ENCODE data around the gene ACOX2. TPM values are rescaled to one million over a fixed set of nuclear protein-coding genes. Genes with fewer than 3 reads are reported as not detected.
A peak's percentile ranks its signal among the peaks of the same experiment; 100 is the strongest.

ACOX2 gene
- total RNA-seq, 1 experiment from 2014 or later, result 7.2 TPM

DNA sequence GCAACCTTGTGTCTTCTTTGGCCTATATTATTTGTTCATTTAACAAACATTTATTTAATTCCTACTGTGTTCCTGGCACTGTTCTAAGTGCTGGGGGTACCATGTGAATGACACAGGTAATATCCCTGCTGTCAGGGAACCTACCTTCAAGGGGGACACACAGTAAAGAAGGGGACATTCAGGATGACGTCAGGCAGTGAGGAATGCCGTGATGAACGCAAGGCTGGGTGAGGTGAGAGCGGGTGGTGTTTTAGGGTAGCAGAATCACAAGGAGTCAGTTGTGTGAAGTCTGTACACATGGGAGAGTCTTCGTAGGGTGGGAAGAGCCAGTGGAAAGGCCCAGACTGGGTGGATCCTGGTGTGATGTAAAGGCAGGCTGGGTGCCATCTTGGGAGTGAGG, 41.9 kb upstream of the ACOX2 start:
- TF ChIP-seq EZH2 (IDR thresholded peaks at IDR 0.05; ENCODE audit: borderline replicate concordance, low read depth, low read length, poor library complexity, severe bottlenecking) (no peak), CTCF (conservative IDR thresholded peaks at IDR 0.05; ENCODE audit: low read depth, low read length) (no peak)
- ChIA-PET CTCF (no interaction called here), POLR2A (ENCODE audit: low non-redundant PET) (no interaction called here)
- intact Hi-C loops (cut with micrococcal nuclease; ENCODE audit: unreplicated experiment), result no loop called here
- no TSS peak for BruUV-seq (replicated peaks)
- DNase-seq (ENCODE audit: low spot score), result no peak
- Histone ChIP-seq H3K4me3 (ENCODE audit: low read depth, low read length, poor library complexity, severe bottlenecking) (no peak overlapping the region), H3K27me3 (replicated peaks; ENCODE audit: insufficient read depth, low read depth, low read length, poor library complexity) (no peaks in the 10 kb centered on the region), H3K27ac (ENCODE audit: low read depth, low read length, poor library complexity, severe bottlenecking) (no peak overlapping the region), H3K36me3 (ENCODE audit: insufficient read depth, low read length, poor library complexity, severe bottlenecking) (no peaks in the 10 kb centered on the region), H3K9me3 (ENCODE audit: low read depth, low read length, poor library complexity, severe bottlenecking) (no peaks in the 10 kb centered on the region), H3K4me1 (ENCODE audit: insufficient read depth, low read length, poor library complexity, severe bottlenecking) (peaks cover 17% of the 10 kb centered on the region)

DNA sequence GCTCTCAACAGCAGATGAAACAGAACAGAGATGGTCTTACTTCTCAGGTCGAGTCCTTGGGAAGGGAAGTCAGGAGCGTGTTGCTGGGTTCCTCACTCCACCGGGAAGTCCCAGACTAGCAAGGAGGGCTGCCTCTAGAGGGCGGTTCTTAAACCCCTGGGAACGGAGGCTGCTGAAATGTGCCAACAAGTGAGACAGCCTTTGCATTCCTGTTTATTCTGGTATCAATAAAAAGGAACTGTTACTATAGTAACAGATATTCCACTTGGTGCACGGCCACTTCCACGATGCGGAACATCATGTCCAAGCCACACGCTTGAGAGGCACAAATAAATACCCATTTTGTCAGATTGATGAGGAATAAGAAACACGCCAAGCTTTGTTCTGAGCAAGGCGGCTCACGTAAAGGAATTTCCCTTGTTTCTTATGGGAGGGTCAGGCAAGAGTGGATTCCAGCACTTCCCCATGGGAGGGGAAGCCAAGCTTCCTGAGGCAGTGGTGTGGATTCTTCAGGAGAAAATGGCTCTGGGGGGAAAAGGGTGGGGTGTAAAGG, 40.4 kb upstream of the ACOX2 start, which contains the start of gene FAM107A:
Gene FAM107A, minus strand, starts transcription at position 123 of the 553 bp plus-strand sequence. CDS start 7,531 bp downstream, outside the sequence.
- TF ChIP-seq CTCF (conservative IDR thresholded peaks at IDR 0.05; ENCODE audit: low read depth, low read length), result peak; percentile 33
- TF ChIP-seq EZH2 (IDR thresholded peaks at IDR 0.05; ENCODE audit: borderline replicate concordance, low read depth, low read length, poor library complexity, severe bottlenecking), result no peak
- intact Hi-C loops (cut with micrococcal nuclease; ENCODE audit: unreplicated experiment), result no loop called here
- ChIA-PET CTCF (no interaction called here), POLR2A (ENCODE audit: low non-redundant PET) (no interaction called here)
- Histone ChIP-seq H3K27me3 (replicated peaks; ENCODE audit: insufficient read depth, low read depth, low read length, poor library complexity) (no peaks in the 10 kb centered on the region), H3K4me1 (ENCODE audit: insufficient read depth, low read length, poor library complexity, severe bottlenecking) (peaks cover 17% of the 10 kb centered on the region), H3K27ac (ENCODE audit: low read depth, low read length, poor library complexity, severe bottlenecking) (no peak within 1 kb of the TSS), H3K9me3 (ENCODE audit: low read depth, low read length, poor library complexity, severe bottlenecking) (no peaks in the 10 kb centered on the region), H3K36me3 (ENCODE audit: insufficient read depth, low read length, poor library complexity, severe bottlenecking) (no peaks in the 10 kb centered on the region), H3K4me3 (ENCODE audit: low read depth, low read length, poor library complexity, severe bottlenecking) (no peak within 1 kb of the TSS)
- DNase-seq (ENCODE audit: low spot score), result no peak
- no TSS peak for BruUV-seq (replicated peaks)

DNA sequence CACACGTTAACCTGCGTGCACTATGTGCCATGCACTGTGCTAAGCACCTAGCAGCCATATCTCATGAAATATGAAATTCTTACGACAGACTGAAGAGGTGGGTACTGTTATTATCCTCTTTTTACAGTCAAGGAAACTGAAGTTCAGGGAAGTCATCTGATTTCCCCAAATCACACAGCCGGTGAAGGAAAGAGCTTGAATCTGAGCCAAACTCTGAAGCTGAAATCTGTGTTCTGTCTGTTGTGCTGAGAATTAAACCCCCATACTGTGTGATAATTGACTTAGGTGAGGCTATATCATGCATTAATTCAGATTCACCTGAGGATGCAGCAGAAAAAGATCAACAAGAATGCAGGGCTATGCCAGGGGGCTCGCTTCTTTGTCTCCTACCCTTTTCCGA, 39.7 kb upstream of the ACOX2 start:
- H3K27ac ChIP-seq (ENCODE audit: low read depth, low read length, poor library complexity, severe bottlenecking), result no peak overlapping the region
- H3K4me1 ChIP-seq (ENCODE audit: insufficient read depth, low read length, poor library complexity, severe bottlenecking), result peaks cover 11% of the 10 kb centered on the region
- no peaks in the 10 kb centered on the region for H3K27me3 ChIP-seq (replicated peaks; ENCODE audit: insufficient read depth, low read depth, low read length, poor library complexity)
- no peak for TF ChIP-seq CTCF (conservative IDR thresholded peaks at IDR 0.05; ENCODE audit: low read depth, low read length)
- ChIA-PET POLR2A (ENCODE audit: low non-redundant PET) (no interaction called here), CTCF (no interaction called here)
- H3K36me3 ChIP-seq (ENCODE audit: insufficient read depth, low read length, poor library complexity, severe bottlenecking), result no peaks in the 10 kb centered on the region
- BruUV-seq (replicated peaks), result no TSS peak
- H3K9me3 ChIP-seq (ENCODE audit: low read depth, low read length, poor library complexity, severe bottlenecking), result no peaks in the 10 kb centered on the region
- DNase-seq (ENCODE audit: low spot score), result no peak
- H3K4me3 ChIP-seq (ENCODE audit: low read depth, low read length, poor library complexity, severe bottlenecking), result no peak overlapping the region
- intact Hi-C loops (cut with micrococcal nuclease; ENCODE audit: unreplicated experiment), result no loop called here

Data from A673 (cell line).